VCaP (cell line): ENCODE results near the gene PDE4D.

ENCODE experiments used
- H3K27ac ChIP-seq: fragments of 450-650 bp; 2 replicates; pipeline ENCODE4 v1.5.1; 2017
- CTCF ChIP-seq: fragments of 450-650 bp; conservative IDR thresholded peaks from 2 replicates; pipeline ENCODE4 v1.5.1; 2017; ENCODE audit warnings: mild to moderate bottlenecking, moderate library complexity

The PDE4D gene

DNA sequence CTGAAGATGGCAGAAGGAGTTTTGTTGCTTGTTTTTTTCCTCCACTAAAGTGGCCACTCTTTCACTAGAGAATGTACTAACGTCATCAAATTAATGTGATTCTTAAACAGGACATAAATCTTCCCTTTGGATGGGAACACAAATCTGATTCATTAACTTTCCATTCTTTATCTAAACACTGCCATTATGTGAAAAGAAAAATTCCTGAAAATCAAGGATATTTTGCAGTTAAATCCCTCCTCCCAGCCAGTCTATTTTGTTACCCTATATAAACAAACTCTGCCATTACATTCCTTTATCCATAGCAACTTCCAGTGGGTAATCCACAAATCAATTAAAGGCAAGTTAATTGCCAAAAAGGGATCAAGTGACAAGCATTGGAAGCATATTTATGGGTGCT is 546.5 kb downstream of the PDE4D start:
- no peak overlapping the region for H3K27ac ChIP-seq
- TF ChIP-seq CTCF: no peak

- no peak for TF ChIP-seq CTCF
- no peak overlapping the region for H3K27ac ChIP-seq
Measured at GRCh38 chr5:59346514-59346913, 547.0 kb downstream of the PDE4D start.

DNA sequence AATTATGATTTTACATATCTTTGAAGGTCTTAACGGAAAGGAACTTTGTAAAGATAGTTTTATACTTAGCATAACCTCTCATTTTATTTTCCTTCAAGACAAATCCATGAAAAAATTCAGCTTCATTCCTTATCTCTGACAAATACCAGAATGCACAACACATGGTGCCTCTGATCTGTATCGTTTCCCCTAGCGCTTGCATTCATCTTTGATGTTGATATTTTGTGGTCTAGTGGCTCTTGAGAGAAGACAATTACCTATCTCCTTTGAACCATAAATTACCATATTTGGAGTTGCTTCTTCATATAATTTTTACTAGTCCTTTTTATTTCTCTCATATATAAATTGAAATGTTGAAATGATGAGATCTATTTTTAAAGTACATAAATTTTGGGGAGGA is 551.3 kb downstream of the PDE4D start:
- TF ChIP-seq CTCF: no peak
- no peak overlapping the region for H3K27ac ChIP-seq

DNA sequence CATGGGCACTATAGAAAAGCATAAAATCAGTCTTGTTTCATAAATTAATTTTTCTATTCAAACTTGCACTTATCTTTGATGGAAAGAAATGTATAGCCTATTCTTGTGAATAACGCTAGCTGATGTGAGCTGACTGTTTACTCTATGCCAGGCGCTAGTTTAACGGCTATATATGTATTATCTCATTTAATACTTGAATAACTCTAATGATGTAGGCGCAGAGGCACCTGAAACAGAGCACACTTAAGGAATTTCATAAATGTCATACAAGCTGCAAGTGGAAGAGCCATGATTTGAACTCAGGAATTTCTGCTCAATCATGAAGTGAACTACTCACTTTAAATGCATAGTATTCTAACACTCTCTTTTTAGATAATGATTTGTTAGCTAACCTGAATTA is 551.8 kb downstream of the PDE4D start:
- H3K27ac ChIP-seq: no peak overlapping the region
- TF ChIP-seq CTCF: no peak

DNA sequence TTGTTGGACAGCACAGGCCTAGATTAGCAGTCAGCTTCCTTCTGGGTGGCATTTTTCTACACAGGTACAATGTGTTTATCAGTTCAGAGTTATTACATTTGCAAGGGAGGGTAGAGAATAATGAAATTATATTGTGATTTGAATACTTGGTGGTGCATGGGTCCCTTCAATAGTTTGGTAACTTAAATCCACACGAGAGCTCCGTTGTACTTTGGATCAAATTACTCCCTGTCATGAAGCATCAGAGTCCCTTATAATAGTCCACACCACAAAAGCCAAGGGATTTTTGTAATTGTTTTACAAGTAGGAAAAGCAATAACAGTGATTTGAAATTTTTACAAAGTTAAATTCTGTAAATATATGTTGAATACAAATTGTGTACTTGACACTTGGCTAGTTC is 552.4 kb downstream of the PDE4D start:
- no peak for TF ChIP-seq CTCF
- no peak overlapping the region for H3K27ac ChIP-seq

GRCh38 chr5:59340637-59341036 is 552.9 kb downstream of the PDE4D start:
- no peak for TF ChIP-seq CTCF
- no peak overlapping the region for H3K27ac ChIP-seq

- H3K27ac ChIP-seq: no peak overlapping the region
- no peak for TF ChIP-seq CTCF
Measured at GRCh38 chr5:59337240-59337639, 556.3 kb downstream of the PDE4D start.

DNA sequence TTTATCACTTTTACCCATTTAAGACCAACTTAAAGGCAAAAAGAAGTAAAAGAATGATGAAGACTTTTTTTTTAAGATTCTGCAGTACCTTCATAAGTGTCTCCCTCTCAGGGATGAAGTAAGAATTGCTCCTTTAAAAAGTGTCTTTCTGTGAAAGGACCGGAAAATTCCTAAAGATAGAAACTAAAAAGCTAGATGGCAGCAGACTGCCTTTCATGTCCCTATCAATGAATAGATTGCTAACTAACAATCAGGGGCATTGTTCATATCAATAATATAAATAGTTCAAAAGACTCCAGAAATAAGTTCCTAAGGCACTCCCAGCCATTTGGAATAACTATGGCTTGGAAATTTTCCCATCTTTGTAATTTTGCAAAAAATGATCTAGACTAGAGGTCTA is 558.0 kb downstream of the PDE4D start:
- H3K27ac ChIP-seq: no peak overlapping the region
- TF ChIP-seq CTCF: no peak
